GM19438 (cell line): Measurements from ENCODE around the gene FAM180A.

Experiments
- ATAC-seq: cut with Tn5 transposase; IDR thresholded peaks from one replicate; pipeline ENCODE4 v1.9.1; 2021; ENCODE audit warnings: low read depth; ENCODE audit not compliant: unreplicated experiment

Gene FAM180A

DNA sequence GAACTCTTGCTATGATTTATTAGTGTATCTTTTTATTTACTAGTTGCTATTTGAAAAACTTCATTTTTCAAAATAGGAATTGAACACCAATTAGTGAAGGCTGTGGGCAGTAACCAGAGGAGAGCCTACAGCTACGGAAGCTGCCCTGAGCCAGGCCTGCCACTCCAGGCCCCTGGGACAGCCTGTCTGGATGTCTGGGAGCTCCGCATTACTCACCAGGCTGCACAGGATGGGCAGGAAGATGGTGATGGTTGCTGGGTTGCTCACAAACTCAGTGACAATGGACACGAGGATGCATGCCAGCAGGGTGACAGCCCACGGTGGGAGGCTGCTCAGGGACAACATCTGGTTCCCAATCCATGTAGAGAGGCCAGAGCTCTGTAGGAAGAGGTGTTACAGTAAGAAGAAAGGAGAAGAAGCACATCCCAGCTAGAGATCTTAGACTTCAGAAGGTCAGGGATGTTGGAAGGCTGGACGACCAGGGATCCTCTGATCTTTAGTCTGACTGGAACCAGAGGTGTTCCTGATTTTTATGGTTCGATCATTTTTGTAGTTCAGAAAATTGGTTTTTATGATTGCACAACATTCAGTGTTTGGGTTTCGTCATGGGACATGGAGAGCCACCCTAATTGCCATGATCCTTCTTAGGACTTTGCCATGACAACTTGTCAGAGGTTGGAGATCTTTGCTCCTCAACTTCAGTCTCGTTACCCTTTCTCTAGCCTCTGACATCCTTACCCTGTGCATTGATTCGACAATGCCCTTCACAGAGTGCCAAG is 63.1 kb downstream of the FAM180A start:
- ATAC-seq = no peak

DNA sequence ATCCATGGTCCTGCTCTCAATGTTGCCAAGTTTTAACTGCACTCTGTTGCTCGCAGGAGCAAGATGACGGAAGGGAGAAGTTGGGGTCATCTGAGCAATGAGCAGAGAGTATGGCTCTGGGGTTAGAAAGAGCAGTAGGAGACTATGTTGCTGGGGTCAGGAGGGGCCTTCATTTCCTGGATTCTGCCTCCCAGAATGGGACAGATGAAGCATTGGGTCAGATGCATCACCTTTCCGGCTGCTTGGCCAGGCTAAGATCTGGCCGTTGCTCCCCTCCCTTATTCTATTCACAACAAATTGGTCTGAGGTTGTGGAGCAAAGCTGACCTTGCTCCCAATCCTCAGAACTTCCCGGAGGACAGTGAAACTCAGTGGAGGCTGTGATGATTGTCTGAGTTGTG is 63.9 kb downstream of the FAM180A start:
- no peak for ATAC-seq

DNA sequence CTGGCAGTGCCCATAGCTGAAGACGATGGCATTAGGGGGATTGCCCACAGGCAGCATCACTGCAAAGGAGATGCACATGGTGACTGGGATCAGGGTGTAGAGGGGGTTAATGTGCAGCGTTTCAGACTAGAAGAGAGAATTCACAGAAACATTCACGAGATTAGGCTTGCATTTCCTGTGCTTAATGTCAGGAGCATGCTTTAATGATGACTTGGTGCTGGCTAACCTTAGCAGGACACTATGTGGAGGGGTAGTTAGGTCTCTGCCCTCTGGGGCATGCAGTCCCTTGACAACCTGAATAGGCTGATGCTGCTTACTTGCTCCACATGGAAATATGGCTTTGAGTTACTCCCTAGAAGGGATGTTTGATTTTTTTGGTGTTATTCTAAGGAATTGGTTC is 64.5 kb downstream of the FAM180A start:
- no peak for ATAC-seq

DNA sequence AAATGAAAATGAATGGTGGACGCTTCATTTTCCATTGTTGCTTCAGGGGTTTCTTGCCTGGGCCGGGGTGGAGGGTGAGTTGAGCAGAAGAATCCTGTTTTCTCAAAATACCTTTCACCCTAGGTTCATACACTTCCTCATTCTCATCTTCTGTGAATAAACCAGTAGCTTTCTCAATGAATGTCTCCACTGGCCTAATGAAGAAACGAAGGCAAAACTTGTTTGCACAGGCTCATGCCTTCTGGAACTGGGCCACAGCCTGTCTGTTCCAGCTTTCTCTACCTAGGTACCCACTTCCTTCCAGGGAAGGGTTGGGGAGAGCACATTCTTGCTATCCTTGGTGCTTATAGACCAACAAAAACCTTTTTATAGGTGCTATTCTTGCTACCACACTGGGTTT is 65.0 kb downstream of the FAM180A start:
- ATAC-seq = no peak

DNA sequence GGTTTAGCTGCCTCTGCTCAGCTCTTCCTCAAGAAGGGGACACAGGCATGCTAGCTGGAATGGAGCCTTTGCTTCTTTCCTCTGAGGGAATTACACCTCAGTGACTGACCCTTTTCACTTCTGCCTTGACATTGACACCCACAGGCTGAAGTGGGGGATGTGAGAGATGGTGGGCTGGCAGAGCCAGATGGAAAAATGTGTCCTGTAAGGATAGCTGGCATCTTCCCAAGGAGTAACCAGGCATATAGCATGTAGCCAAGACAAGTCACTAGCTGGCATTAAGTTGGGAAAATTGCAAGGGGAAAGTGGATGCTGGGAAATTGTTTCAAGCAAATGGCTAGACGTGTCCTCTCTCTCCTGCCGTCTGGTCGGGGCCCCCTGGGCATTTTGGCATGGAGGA is 66.4 kb downstream of the FAM180A start:
- ATAC-seq = no peak

DNA sequence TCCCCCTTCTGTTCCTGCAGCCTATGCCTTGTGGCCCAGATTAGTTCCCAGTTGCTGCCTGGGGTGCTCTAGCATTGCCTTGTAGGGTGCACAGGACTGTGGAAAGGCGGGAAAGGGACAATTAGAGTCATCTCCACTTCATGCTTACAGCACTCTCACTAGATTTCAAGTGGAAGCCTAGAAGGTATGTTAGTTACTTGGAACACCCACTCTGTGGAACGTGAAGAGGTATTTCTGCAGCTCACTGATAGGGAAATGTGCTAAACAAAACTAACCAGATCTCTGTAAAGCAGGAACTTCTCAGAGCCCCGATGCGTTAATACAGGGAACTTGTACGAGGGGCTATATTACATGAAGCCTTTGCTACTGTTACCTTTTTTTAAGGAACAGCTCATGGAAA is 66.9 kb downstream of the FAM180A start:
- ATAC-seq = no peak
